A549 (cell line): ENCODE results near the gene SCT. TPM values are rescaled to one million over a fixed set of nuclear protein-coding genes. Genes with fewer than 3 reads are reported as not detected.

Experiments
- ATAC-seq, 2 experiments: fragments of 200-7000 bp in 1 of 2; fragments of >200 bp in 1 of 2; cut with Nextera tagmentation in 1 of 2; cut with Tn5 transposase in 1 of 2; 3 replicates each; pipeline versions ENCODE4 v1.8.0 to v1.9.1; 2018 to 2020; ENCODE audit warnings: mild to moderate bottlenecking in 1 of 2, moderate library complexity in 1 of 2
- CTCF ChIA-PET: fragments of 300-600 bp; sonication (Branson Sonifier 250); formaldehyde crosslinking; extraction: SDS; loops from one replicate; lab custom pipeline; 2021; ENCODE audit warnings: antibody characterized with exemption, inconsistent platforms; lab: Yijun Ruan, JAX
- POLR2A ChIA-PET: fragments of 350-600 bp; formaldehyde crosslinking; extraction: SDS; loops from one replicate; lab custom pipeline; 2021; ENCODE audit warnings: antibody characterized with exemption, inconsistent platforms; lab: Yijun Ruan, JAX
- DNase-seq, 2 experiments: peaks; one replicate each; pipeline versions ENCODE4 v3.0.0 to v3.0.0-alpha.2; 2011 to 2016; ENCODE audit warnings: low read depth in 1 of 2, low spot score in 1 of 2
- FAIRE-seq: peaks from 2 replicates; lab custom pipeline; 2011; peaks lifted over from hg19 to GRCh38; lab: Jason Lieb, UNC
- H3K27ac ChIP-seq, 2 experiments: fragments of >200 bp; sonication (Bioruptor Twin); formaldehyde crosslinking; 3 replicates each; pipeline ENCODE4 v1.5.1; 2016 to 2017
- H3K4me1 ChIP-seq: fragments of >200 bp; sonication (Bioruptor Twin); formaldehyde crosslinking; 3 replicates; pipeline ENCODE4 v1.6.1; 2016
- H3K4me2 ChIP-seq: fragments of >200 bp; sonication (Bioruptor Twin); formaldehyde crosslinking; 3 replicates; pipeline ENCODE4 v1.6.1; 2016
- H3K4me3 ChIP-seq: fragments of >200 bp; sonication (Bioruptor Twin); formaldehyde crosslinking; 3 replicates; pipeline ENCODE4 v1.5.1; 2016
- H3K9me3 ChIP-seq: fragments of >200 bp; sonication (Bioruptor Twin); formaldehyde crosslinking; 3 replicates; pipeline ENCODE4 v1.6.1; 2016
- ATOH8 ChIP-seq: fragments of 250-450 bp; sonication (Bioruptor Pico); IDR thresholded peaks from 2 replicates; pipeline ENCODE4 v1.5.0; 2020; ENCODE audit warnings: low read depth, mild to moderate bottlenecking, moderate library complexity
- CBX2 ChIP-seq: fragments of 200-600 bp; sonication (generic); IDR thresholded peaks from 2 replicates; pipeline ENCODE4 v1.6.1; 2016; ENCODE audit warnings: low read depth, mild to moderate bottlenecking, borderline replicate concordance
- CHD2 ChIP-seq: fragments of 150-350 bp; IDR thresholded peaks from 2 replicates; pipeline ENCODE4 v1.6.1; 2014; ENCODE audit warnings: low read length; ENCODE audit not compliant: partially characterized antibody
- CTCF ChIP-seq: fragments of >200 bp; sonication (Bioruptor Twin); formaldehyde crosslinking; IDR thresholded peaks from 3 replicates; pipeline ENCODE4 v1.5.1; 2016
- ELK1 ChIP-seq: fragments of 150-350 bp; IDR thresholded peaks from 2 replicates; pipeline ENCODE4 v1.6.1; 2014; ENCODE audit warnings: low read depth, mild to moderate bottlenecking, low read length
- ESRRA ChIP-seq: fragments of 150-350 bp; IDR thresholded peaks from 2 replicates; pipeline ENCODE4 v1.6.1; 2014; ENCODE audit warnings: mild to moderate bottlenecking, low read length, borderline replicate concordance
- FOSB ChIP-seq: fragments of 250-450 bp; sonication (Bioruptor Pico); IDR thresholded peaks from 2 replicates; pipeline ENCODE4 v1.5.0; 2020; ENCODE audit warnings: mild to moderate bottlenecking, moderate library complexity
- HMGXB4 ChIP-seq: fragments of 250-450 bp; sonication (Bioruptor Pico); IDR thresholded peaks from 2 replicates; pipeline ENCODE4 v1.5.0; 2021; ENCODE audit warnings: mild to moderate bottlenecking, moderate library complexity, borderline replicate concordance
- HOXB5 ChIP-seq: fragments of 250-450 bp; sonication (Bioruptor Pico); IDR thresholded peaks from 2 replicates; pipeline ENCODE4 v1.5.0; 2020; ENCODE audit warnings: mild to moderate bottlenecking, moderate library complexity
- JUNB ChIP-seq: fragments of >200 bp; sonication (Bioruptor Twin); formaldehyde crosslinking; IDR thresholded peaks from 2 replicates; pipeline ENCODE4 v1.6.1; 2016
- KDM1A ChIP-seq: fragments of 200-600 bp; sonication (generic); IDR thresholded peaks from 2 replicates; pipeline ENCODE4 v1.6.1; 2016; ENCODE audit warnings: low read depth, mild to moderate bottlenecking
- KDM5A ChIP-seq: fragments of 200-600 bp; sonication (generic); IDR thresholded peaks from 2 replicates; pipeline ENCODE4 v1.6.1; 2016; ENCODE audit warnings: antibody characterized with exemption, mild to moderate bottlenecking
- MYC ChIP-seq: IDR thresholded peaks from 2 replicates; pipeline ENCODE4 v1.6.1; 2012; ENCODE audit warnings: mild to moderate bottlenecking, inconsistent platforms, low read length, improper control_type of control experiment, borderline replicate concordance
- NFE2L2 ChIP-seq: fragments of 150-350 bp; conservative IDR thresholded peaks from 2 replicates; pipeline ENCODE4 v1.6.1; 2014; ENCODE audit warnings: low read length
- NPAS2 ChIP-seq: fragments of 250-450 bp; sonication (Bioruptor Pico); IDR thresholded peaks from 2 replicates; pipeline ENCODE4 v1.8.0; 2022; ENCODE audit warnings: mild to moderate bottlenecking, moderate library complexity, borderline replicate concordance
- PBX3 ChIP-seq: IDR thresholded peaks from 2 replicates; pipeline ENCODE4 v1.6.1; 2012
- PHF8 ChIP-seq: fragments of 200-600 bp; sonication (generic); IDR thresholded peaks from 2 replicates; pipeline ENCODE4 v1.6.1; 2016; ENCODE audit warnings: low read depth, mild to moderate bottlenecking, antibody characterized with exemption, moderate library complexity, borderline replicate concordance
- POLR2A ChIP-seq: IDR thresholded peaks from 2 replicates; pipeline ENCODE4 v1.6.1; 2012; ENCODE audit warnings: mild to moderate bottlenecking, low read length
- RAD21 ChIP-seq, 2 experiments: fragments of >200 bp in 1 of 2; sonication (Bioruptor Twin) in 1 of 2; formaldehyde crosslinking in 1 of 2; IDR thresholded peaks in 1 of 2; conservative IDR thresholded peaks in 1 of 2; 2 replicates in 1 of 2; 3 replicates in 1 of 2; pipeline ENCODE4 v1.6.1; 2012 to 2018; ENCODE audit warnings: inconsistent platforms in 1 of 2
- RCOR1 ChIP-seq: fragments of 150-350 bp; IDR thresholded peaks from 2 replicates; pipeline ENCODE4 v1.6.1; 2014; ENCODE audit warnings: antibody characterized with exemption, low read length, low read depth
- TP53 ChIP-seq: fragments of 250-450 bp; sonication (Bioruptor Pico); IDR thresholded peaks from 2 replicates; pipeline ENCODE4 v1.5.0; 2021; ENCODE audit warnings: mild to moderate bottlenecking, moderate library complexity
- ZC3H11A ChIP-seq: fragments of 450-650 bp; IDR thresholded peaks from 2 replicates; pipeline ENCODE4 v1.6.1; 2014; ENCODE audit warnings: antibody characterized with exemption, mild to moderate bottlenecking
- ZFP36 ChIP-seq: fragments of 450-650 bp; IDR thresholded peaks from 2 replicates; pipeline ENCODE4 v1.6.1; 2014; ENCODE audit warnings: borderline replicate concordance; ENCODE audit not compliant: partially characterized antibody
- WGBS: methylation state at CpG from one replicate; pipeline ENCODE4 v1.1.6; 2017; ENCODE audit errors: missing lambda C conversion rate; 5-methylcytosine and 5-hydroxymethylcytosine counted together
- polyA plus RNA-seq, 4 experiments: library from polyadenylated mRNA; depleted of rRNA in 3 of 4; stranded (reverse); fragments of >200 nt; fragmentation: RNase III in 1 of 4; extraction: RNeasy Plus Mini Kit Qiagen cat#74134 plus additional on column Dnase treatment in 1 of 4; gene quantifications; 2 replicates in 3 of 4; 3 replicates in 1 of 4; pipeline ENCODE4 v1.2.3, GENCODE V29; 2011 to 2017

Gene SCT
- polyA plus RNA-seq, 2 of the 4 experiments (the other 2 are of a cell fraction), result not detected

- ATAC-seq (peak; percentile 44 to 53; a peak in 5 of 6 replicates), DNase-seq (peak; percentile 47 to 74), FAIRE-seq (no peak)
- 85% methylated on average over 19 of the region's 25 CpGs for WGBS
- H3K4me3 ChIP-seq, result no peak overlapping the region
- H3K9me3 ChIP-seq, result no peaks in the 10 kb centered on the region
- TF ChIP-seq POLR2A (no peak), KDM1A (no peak), RCOR1 (no peak), CBX2 (no peak), ATOH8 (CRISPR knock-in tag) (no peak), ESRRA (no peak), RAD21 (conservative IDR thresholded peaks at IDR 0.05 in 1 of 2, IDR thresholded peaks at IDR 0.05 in 1 of 2) (no peak), ELK1 (no peak), NFE2L2 (no peak), CHD2 (no peak), FOSB (CRISPR knock-in tag) (no peak), PBX3 (no peak), JUNB (no peak), KDM5A (no peak), HOXB5 (CRISPR knock-in tag) (no peak), HMGXB4 (CRISPR knock-in tag) (no peak), ZFP36 (no peak), CTCF (no peak)
- CTCF ChIA-PET, result interaction anchor here (0.6 to 1.2 kb wide), 3 partner anchors 38 to 99 kb away, joined by 3 to 4 read pairs (median 3); no protein-coding TSS in a partner anchor
- peak overlapping the region in 1 of 2 experiments; percentile 70; a peak in 3 of 6 replicates for H3K27ac ChIP-seq
- H3K4me1 ChIP-seq, result peaks cover 26% of the 10 kb centered on the region
- peak overlapping the region; percentile 34; the same call in 1 of the 3 replicates for H3K4me2 ChIP-seq
- POLR2A ChIA-PET, result no interaction called here
Observed at GRCh38 chr11:623999-624704, 2.8 kb downstream of the SCT start.

GRCh38 chr11:623349-623869 is 3.6 kb downstream of the SCT start:
- Histone ChIP-seq H3K4me2 (peak overlapping the region; percentile 34; the same call in 1 of the 3 replicates), H3K4me1 (peaks cover 25% of the 10 kb centered on the region), H3K4me3 (no peak overlapping the region), H3K9me3 (no peaks in the 10 kb centered on the region), H3K27ac (peak overlapping the region in 1 of 2 experiments; percentile 70; a peak in 3 of 6 replicates)
- POLR2A ChIA-PET, result no interaction called here
- DNase-seq (no peak), ATAC-seq (peak in 1 of 2 experiments; percentile 3; a peak in 1 of 6 replicates), FAIRE-seq (no peak)
- CTCF ChIA-PET, result interaction anchor here (0.8 to 1.2 kb wide), 2 partner anchors 39 to 100 kb away, joined by 3 to 4 read pairs; no protein-coding TSS in a partner anchor
- TF ChIP-seq PHF8 (no peak), NPAS2 (CRISPR knock-in tag) (no peak), KDM1A (no peak), TP53 (CRISPR knock-in tag) (no peak), HOXB5 (CRISPR knock-in tag) (no peak), PBX3 (no peak), MYC (no peak), ZC3H11A (no peak)
- WGBS, result 85% methylated on average over 15 of the region's 15 CpGs
